A549 (cell line): ENCODE data around the gene IGFL4.

Experiments
- MAX ChIP-seq: IDR thresholded peaks from 2 replicates; pipeline ENCODE4 v1.6.1; 2012
- SMC3 ChIP-seq: fragments of >200 bp; sonication (Bioruptor Twin); formaldehyde crosslinking; IDR thresholded peaks from 3 replicates; pipeline ENCODE4 v1.6.1; 2018; ENCODE audit warnings: inconsistent platforms
- TF ChIP-seq, protein P1 (sequence below): fragments of >200 bp; sonication (Bioruptor Twin); formaldehyde crosslinking; IDR thresholded peaks from 3 replicates; pipeline ENCODE4 v1.5.1; 2016

- TF ChIP-seq, protein P1, sequence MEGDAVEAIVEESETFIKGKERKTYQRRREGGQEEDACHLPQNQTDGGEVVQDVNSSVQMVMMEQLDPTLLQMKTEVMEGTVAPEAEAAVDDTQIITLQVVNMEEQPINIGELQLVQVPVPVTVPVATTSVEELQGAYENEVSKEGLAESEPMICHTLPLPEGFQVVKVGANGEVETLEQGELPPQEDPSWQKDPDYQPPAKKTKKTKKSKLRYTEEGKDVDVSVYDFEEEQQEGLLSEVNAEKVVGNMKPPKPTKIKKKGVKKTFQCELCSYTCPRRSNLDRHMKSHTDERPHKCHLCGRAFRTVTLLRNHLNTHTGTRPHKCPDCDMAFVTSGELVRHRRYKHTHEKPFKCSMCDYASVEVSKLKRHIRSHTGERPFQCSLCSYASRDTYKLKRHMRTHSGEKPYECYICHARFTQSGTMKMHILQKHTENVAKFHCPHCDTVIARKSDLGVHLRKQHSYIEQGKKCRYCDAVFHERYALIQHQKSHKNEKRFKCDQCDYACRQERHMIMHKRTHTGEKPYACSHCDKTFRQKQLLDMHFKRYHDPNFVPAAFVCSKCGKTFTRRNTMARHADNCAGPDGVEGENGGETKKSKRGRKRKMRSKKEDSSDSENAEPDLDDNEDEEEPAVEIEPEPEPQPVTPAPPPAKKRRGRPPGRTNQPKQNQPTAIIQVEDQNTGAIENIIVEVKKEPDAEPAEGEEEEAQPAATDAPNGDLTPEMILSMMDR: no peak
- TF ChIP-seq SMC3: no peak
- no peak for TF ChIP-seq MAX
Observed at GRCh38 chr19:46015687-46016425, 24.9 kb downstream of the IGFL4 start.
